ENCODE data around the gene RNASEH2B. TPM values are rescaled to one million over a fixed set of nuclear protein-coding genes. Genes with fewer than 3 reads are reported as not detected.

The RNASEH2B gene
- polyA plus RNA-seq, 2 of the 4 experiments (the other 2 are of a cell fraction) = 27.5 to 73.5 TPM

GRCh38 chr13:50893211-50893852 lies 16.3 kb upstream of the RNASEH2B start:
- Histone ChIP-seq H3K4me3 (no peak overlapping the region), H3K4me1 (no peaks in the 10 kb centered on the region), H3K27ac (no peak overlapping the region), H3K4me2 (no peak overlapping the region), H3K9me3 (no peaks in the 10 kb centered on the region)
- TF ChIP-seq HOXB13 (CRISPR knock-in tag; IDR thresholded peaks at IDR 0.05; ENCODE audit: low read depth) = no peak
- TF ChIP-seq EP300 (IDR thresholded peaks at IDR 0.05) = no peak
- ChIA-PET CTCF (interaction anchor here (0.6 to 1.1 kb wide), 2 partner anchors 18 to 817 kb away, joined by 3 read pairs; no protein-coding TSS in a partner anchor), POLR2A (no interaction called here)
- ATAC-seq (no peak), FAIRE-seq (no peak), DNase-seq (ENCODE audit: low read depth in 1 of 2, low spot score in 1 of 2) (no peak)
- 85% methylated on average over 4 of the region's 4 CpGs for WGBS (ENCODE audit: missing lambda C conversion rate)

- TF ChIP-seq TP53 (CRISPR knock-in tag; IDR thresholded peaks at IDR 0.05) (no peak), ZSCAN20 (CRISPR knock-in tag; IDR thresholded peaks at IDR 0.05) (no peak), USF2 (IDR thresholded peaks at IDR 0.05) (no peak)
- ATAC-seq (no peak), DNase-seq (ENCODE audit: low read depth in 1 of 2, low spot score in 1 of 2) (no peak), FAIRE-seq (no peak)
- no peak overlapping the region for H3K4me3 ChIP-seq
- no peak overlapping the region for H3K4me2 ChIP-seq
- no peak overlapping the region for H3K27ac ChIP-seq
- no peaks in the 10 kb centered on the region for H3K9me3 ChIP-seq
- ChIA-PET CTCF (interaction anchor here (1.1 kb wide), 1 partner anchor 18 kb away, joined by 3 read pairs; no protein-coding TSS in a partner anchor), POLR2A (no interaction called here)
- 43% methylated on average over 2 of the region's 2 CpGs for WGBS (ENCODE audit: missing lambda C conversion rate)
- no peaks in the 10 kb centered on the region for H3K4me1 ChIP-seq
Measured at GRCh38 chr13:50894012-50894411, 15.6 kb upstream of the RNASEH2B start.

GRCh38 chr13:50894504-50894903 lies 15.1 kb upstream of the RNASEH2B start:
- POLR2A ChIA-PET = no interaction called here

GRCh38 chr13:50898338-50898737 lies 11.3 kb upstream of the RNASEH2B start:
- no peak for TF ChIP-seq MYC (IDR thresholded peaks at IDR 0.05; ENCODE audit: borderline replicate concordance, low read length)
- TF ChIP-seq EHF (CRISPR knock-in tag; IDR thresholded peaks at IDR 0.05) = no peak
- TF ChIP-seq EP300 (IDR thresholded peaks at IDR 0.05) = no peak
- TF ChIP-seq RAD21 (conservative IDR thresholded peaks at IDR 0.05 in 1 of 2, IDR thresholded peaks at IDR 0.05 in 1 of 2) = no peak
- TF ChIP-seq EHMT2 (IDR thresholded peaks at IDR 0.05; ENCODE audit: low read depth) = no peak
- TF ChIP-seq CBX8 (IDR thresholded peaks at IDR 0.05) = no peak
- no peak for TF ChIP-seq FOSB (CRISPR knock-in tag; IDR thresholded peaks at IDR 0.05)
- TF ChIP-seq TFCP2L1 (CRISPR knock-in tag; IDR thresholded peaks at IDR 0.05) = no peak
- TF ChIP-seq RNF2 (IDR thresholded peaks at IDR 0.05; ENCODE audit: borderline replicate concordance, low read depth) = no peak
- ATAC-seq = no peak
- ChIA-PET CTCF (interaction anchor here (2.2 kb wide), 1 partner anchor 13 kb away, joined by 10 read pairs; no protein-coding TSS in a partner anchor), POLR2A (no interaction called here)
- Histone ChIP-seq H3K9me3 (no peaks in the 10 kb centered on the region), H3K4me1 (no peaks in the 10 kb centered on the region), H3K27ac (no peak overlapping the region), H3K4me3 (no peak overlapping the region), H3K4me2 (no peak overlapping the region)
- WGBS (ENCODE audit: missing lambda C conversion rate) = 0% methylated on average over 1 of the region's 1 CpG
- DNase-seq (ENCODE audit: low read depth in 1 of 2, low spot score in 1 of 2) = no peak
- FAIRE-seq = no peak

More at GRCh38 chr13:50894504-50894903, 15.1 kb upstream of the RNASEH2B start:
- TF ChIP-seq ZNF302 (CRISPR knock-in tag; IDR thresholded peaks at IDR 0.05) = no peak
- no peak for DNase-seq (ENCODE audit: low read depth in 1 of 2, low spot score in 1 of 2)
- no peak overlapping the region for H3K4me3 ChIP-seq
- no peak for ATAC-seq
- no peak for FAIRE-seq
- H3K4me1 ChIP-seq = no peaks in the 10 kb centered on the region
- CTCF ChIA-PET = interaction anchor here (1.1 kb wide), 1 partner anchor 17 kb away, joined by 3 read pairs; no protein-coding TSS in a partner anchor
- no peak overlapping the region for H3K4me2 ChIP-seq
- H3K9me3 ChIP-seq = no peaks in the 10 kb centered on the region
- no peak overlapping the region for H3K27ac ChIP-seq
- 58% methylated on average over 2 of the region's 2 CpGs for WGBS (ENCODE audit: missing lambda C conversion rate)

- FAIRE-seq = no peak
- ChIA-PET POLR2A (no interaction called here), CTCF (no interaction called here)
- TF ChIP-seq TFCP2L1 (CRISPR knock-in tag; IDR thresholded peaks at IDR 0.05) = no peak
- no peak for TF ChIP-seq NPAS2 (CRISPR knock-in tag; IDR thresholded peaks at IDR 0.05; ENCODE audit: borderline replicate concordance)
- no peak for TF ChIP-seq ZNF302 (CRISPR knock-in tag; IDR thresholded peaks at IDR 0.05)
- no peak for TF ChIP-seq E2F6 (IDR thresholded peaks at IDR 0.05; ENCODE audit: borderline replicate concordance, low read depth)
- no peak for TF ChIP-seq BCL3 (IDR thresholded peaks at IDR 0.05)
- TF ChIP-seq EHF (CRISPR knock-in tag; IDR thresholded peaks at IDR 0.05) = no peak
- no peak for TF ChIP-seq CTCF (IDR thresholded peaks at IDR 0.05)
- no peak for TF ChIP-seq MAFK (IDR thresholded peaks at IDR 0.05; ENCODE audit: partially characterized antibody)
- TF ChIP-seq HOXB5 (CRISPR knock-in tag; IDR thresholded peaks at IDR 0.05) = no peak
- TF ChIP-seq EP300 (IDR thresholded peaks at IDR 0.05) = no peak
- no peak for TF ChIP-seq CBX2 (IDR thresholded peaks at IDR 0.05; ENCODE audit: borderline replicate concordance, low read depth)
- Histone ChIP-seq H3K4me2 (no peak overlapping the region), H3K27ac (no peak overlapping the region), H3K4me1 (no peaks in the 10 kb centered on the region), H3K4me3 (no peak overlapping the region), H3K9me3 (no peaks in the 10 kb centered on the region)
- no peak for DNase-seq (ENCODE audit: low read depth in 1 of 2, low spot score in 1 of 2)
- 64% methylated on average over 2 of the region's 2 CpGs for WGBS (ENCODE audit: missing lambda C conversion rate)
- ATAC-seq = no peak
Measured at GRCh38 chr13:50901701-50902100, 7.9 kb upstream of the RNASEH2B start.
